ENCODE measurements around the gene CHRNA5. TPM values are rescaled to one million over a fixed set of nuclear protein-coding genes. Genes with fewer than 3 reads are reported as not detected.

The CHRNA5 gene
- total and polyA plus RNA-seq, 10 donors: 0.11 to 2.2 (median 0.55) TPM

DNA sequence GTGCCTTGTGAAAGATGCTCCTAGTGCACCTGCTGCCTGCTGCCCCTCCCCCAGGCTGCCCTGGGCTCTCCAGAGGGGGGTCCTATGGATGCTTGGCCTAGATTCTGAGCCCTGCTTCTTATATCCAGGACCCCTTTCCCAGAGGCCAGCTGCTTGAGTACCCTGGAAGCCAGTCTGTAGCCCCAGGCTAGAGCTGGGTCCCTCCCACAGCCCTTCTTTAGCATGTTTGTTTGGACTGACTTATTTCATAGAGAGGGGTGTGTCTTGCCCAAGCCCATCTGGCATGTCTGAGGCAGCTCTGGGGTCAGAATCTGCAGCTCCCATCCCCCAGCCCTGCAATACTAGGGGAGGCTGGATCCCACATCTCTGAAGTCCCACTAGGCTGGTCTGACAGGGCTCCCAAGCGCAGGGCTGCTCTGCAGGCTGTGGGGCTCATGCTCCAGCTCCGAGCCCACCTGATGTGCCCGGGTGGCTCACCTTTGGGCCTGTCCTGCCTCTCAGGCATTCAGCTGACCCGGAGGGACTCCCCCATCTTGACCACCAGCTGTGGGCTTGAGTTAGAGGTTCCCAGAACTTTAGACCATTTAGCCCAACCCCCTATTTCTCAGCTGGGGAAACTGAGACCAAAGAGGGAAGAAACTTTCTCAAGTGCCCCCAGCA, 72.6 kb downstream of the CHRNA5 start:
- Histone ChIP-seq H3K4me3 (no peak overlapping the region), H3K9me3 (peaks cover 0 to 13% (median 8%) of the 10 kb centered on the region in 8 donors), H3K27ac (no peak overlapping the region), H3K36me3 (no peaks in the 10 kb centered on the region), H3K4me1 (peaks cover 0 to 19% (median 14%) of the 10 kb centered on the region in 6 donors), H3K27me3 (replicated peaks in 1 of 7) (peaks cover 0 to 24% (median 10%) of the 10 kb centered on the region in 7 donors)
- WGBS, 5 donors: 45 to 88% (median 84%) methylated on average over 2 to 4 of the region's 4 CpGs
- TF ChIP-seq POLR2AphosphoS5 (IDR thresholded peaks at IDR 0.05) (no peak), POLR2A (IDR thresholded peaks at IDR 0.05) (no peak)
- TF ChIP-seq, protein P1, sequence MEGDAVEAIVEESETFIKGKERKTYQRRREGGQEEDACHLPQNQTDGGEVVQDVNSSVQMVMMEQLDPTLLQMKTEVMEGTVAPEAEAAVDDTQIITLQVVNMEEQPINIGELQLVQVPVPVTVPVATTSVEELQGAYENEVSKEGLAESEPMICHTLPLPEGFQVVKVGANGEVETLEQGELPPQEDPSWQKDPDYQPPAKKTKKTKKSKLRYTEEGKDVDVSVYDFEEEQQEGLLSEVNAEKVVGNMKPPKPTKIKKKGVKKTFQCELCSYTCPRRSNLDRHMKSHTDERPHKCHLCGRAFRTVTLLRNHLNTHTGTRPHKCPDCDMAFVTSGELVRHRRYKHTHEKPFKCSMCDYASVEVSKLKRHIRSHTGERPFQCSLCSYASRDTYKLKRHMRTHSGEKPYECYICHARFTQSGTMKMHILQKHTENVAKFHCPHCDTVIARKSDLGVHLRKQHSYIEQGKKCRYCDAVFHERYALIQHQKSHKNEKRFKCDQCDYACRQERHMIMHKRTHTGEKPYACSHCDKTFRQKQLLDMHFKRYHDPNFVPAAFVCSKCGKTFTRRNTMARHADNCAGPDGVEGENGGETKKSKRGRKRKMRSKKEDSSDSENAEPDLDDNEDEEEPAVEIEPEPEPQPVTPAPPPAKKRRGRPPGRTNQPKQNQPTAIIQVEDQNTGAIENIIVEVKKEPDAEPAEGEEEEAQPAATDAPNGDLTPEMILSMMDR (IDR thresholded peaks at IDR 0.05 in 8 of 11, conservative IDR thresholded peaks at IDR 0.05 in 3 of 11): no peak
- DNase-seq: no peak
- intact Hi-C loops (cut with DNase I; ENCODE audit: low total_unique reads): loop anchor here (5.0 kb wide), 1 partner anchor 69 kb away; no protein-coding TSS in a partner anchor

DNA sequence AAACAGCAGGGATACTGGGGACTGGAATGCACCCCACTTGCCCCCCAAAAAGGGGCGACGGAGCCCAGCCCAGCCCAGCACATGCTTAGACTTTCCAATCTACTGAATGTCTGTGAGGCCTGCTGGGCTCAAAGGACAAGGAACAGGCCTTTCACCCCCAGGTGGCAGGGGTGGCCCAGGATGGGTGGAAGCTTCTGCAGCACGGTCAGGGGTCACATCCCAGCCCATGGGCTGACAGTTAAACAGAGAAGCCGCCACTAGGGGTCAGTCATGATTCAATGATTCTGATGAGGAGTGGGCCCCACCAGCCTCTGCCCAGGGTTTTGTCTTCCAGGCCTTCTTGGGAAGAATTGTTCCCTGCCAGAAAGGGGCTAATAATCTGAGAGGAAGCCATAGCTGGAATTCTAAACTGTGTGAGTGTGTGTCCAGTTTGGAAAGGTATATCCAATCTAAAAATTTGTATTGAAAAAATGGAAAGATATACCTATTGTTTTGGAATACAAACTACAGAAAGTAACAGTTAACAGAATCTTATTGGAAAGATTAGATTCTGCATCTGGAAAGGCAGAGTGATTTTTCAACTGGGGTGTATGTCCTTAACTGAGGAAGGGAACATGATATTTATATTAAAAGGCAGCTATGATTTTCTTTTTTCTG, 73.5 kb downstream of the CHRNA5 start:
- no peak for DNase-seq
- WGBS, 5 donors: 46 to 50% (median 48%) methylated on average over 4 of the region's 4 CpGs
- H3K27ac ChIP-seq: no peak overlapping the region
- intact Hi-C loops (cut with DNase I; ENCODE audit: low total_unique reads): loop anchor here (5.0 kb wide), 1 partner anchor 69 kb away; no protein-coding TSS in a partner anchor
- H3K4me3 ChIP-seq: no peak overlapping the region
- peaks cover 0 to 19% (median 14%) of the 10 kb centered on the region in 6 donors for H3K4me1 ChIP-seq
- H3K36me3 ChIP-seq: no peaks in the 10 kb centered on the region
- TF ChIP-seq, protein P1 (IDR thresholded peaks at IDR 0.05 in 8 of 11, conservative IDR thresholded peaks at IDR 0.05 in 3 of 11): peak; percentile 9 to 81 (median 67)
- no peak for TF ChIP-seq POLR2AphosphoS5 (IDR thresholded peaks at IDR 0.05)
- peaks cover 0 to 4% (median under 1%) of the 10 kb centered on the region in 8 donors for H3K9me3 ChIP-seq
- H3K27me3 ChIP-seq (replicated peaks in 1 of 7): peaks cover 0 to 24% (median 10%) of the 10 kb centered on the region in 7 donors

DNA sequence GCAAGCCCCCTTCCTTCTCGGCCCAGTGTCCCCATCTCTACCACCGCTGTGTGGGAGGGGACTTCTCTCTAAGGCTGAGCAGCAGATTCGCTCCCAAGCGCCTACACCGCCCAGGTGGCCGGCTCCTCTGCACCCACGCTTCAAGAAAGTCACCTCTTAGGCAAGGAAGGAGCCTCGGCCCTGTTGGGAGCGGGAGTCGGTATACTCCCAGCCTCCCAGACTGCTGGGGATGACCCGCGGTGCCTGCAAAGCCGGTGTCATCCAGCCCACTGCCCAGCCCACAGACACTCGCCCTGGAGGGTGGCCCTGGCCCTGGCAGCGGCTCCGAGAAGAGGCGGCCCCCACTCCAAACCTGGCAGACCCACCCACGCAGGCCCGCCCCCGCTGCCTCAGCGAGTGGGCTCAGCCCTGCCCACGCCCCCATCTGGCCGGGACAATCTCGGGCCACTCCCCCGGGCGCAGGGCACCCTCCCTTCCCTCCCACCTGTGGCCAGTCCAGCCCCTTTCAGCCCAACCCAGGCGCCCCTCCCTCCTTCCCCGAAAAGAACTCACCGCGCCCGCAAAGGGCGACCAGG, 75.3 kb downstream of the CHRNA5 start:
- no peak for DNase-seq
- Histone ChIP-seq H3K27me3 (replicated peaks in 1 of 7) (peaks cover 0 to 24% (median 10%) of the 10 kb centered on the region in 7 donors), H3K4me1 (peaks cover 0 to 19% (median 14%) of the 10 kb centered on the region in 6 donors), H3K4me3 (peak overlapping the region; percentile 22 to 68 (median 29)), H3K27ac (no peak overlapping the region), H3K9me3 (no peaks in the 10 kb centered on the region), H3K36me3 (no peaks in the 10 kb centered on the region)
- intact Hi-C loops (cut with DNase I; ENCODE audit: low total_unique reads): no loop called here
- 17 to 40% (median 20%) methylated on average over 2 to 32 of the region's 32 CpGs for WGBS, 5 donors
- TF ChIP-seq POLR2AphosphoS5 (IDR thresholded peaks at IDR 0.05) (no peak), POLR2A (IDR thresholded peaks at IDR 0.05) (no peak)
- TF ChIP-seq, protein P1 (IDR thresholded peaks at IDR 0.05 in 8 of 11, conservative IDR thresholded peaks at IDR 0.05 in 3 of 11): no peak

All from spleen (tissue), 11 donors.